HL-60 (cell line): ENCODE results near the gene CNTNAP2.

Experiments used
- DNase-seq, 2 experiments: peaks; one replicate each; pipeline ENCODE4 v3.0.0-alpha.2; 2010 to 2020; ENCODE audit warnings: low read depth in 1 of 2, low spot score in 1 of 2
- H3K27ac ChIP-seq: fragments of 250-450 bp; sonication (Bioruptor Pico); replicated peaks from 2 replicates; pipeline ENCODE4 v1.5.1; 2020; ENCODE audit warnings: mild to moderate bottlenecking, moderate library complexity
- H3K27me3 ChIP-seq: fragments of 250-450 bp; sonication (Bioruptor Pico); 2 replicates; pipeline ENCODE4 v1.5.1; 2021; ENCODE audit warnings: mild to moderate bottlenecking, moderate library complexity; ENCODE audit not compliant: insufficient read depth, poor library complexity, severe bottlenecking
- H3K4me3 ChIP-seq: replicated peaks from 2 replicates; pipeline ENCODE4 v1.5.1; 2011; ENCODE audit warnings: mild to moderate bottlenecking, control low read depth, low read length; ENCODE audit not compliant: insufficient read depth
- GABPA ChIP-seq: IDR thresholded peaks from 2 replicates; pipeline ENCODE4 v1.6.1; 2012; ENCODE audit warnings: low read depth
- POLR2AphosphoS5 ChIP-seq: IDR thresholded peaks from 2 replicates; pipeline ENCODE4 v1.6.1; 2012; ENCODE audit warnings: low read depth
- SPI1 ChIP-seq: IDR thresholded peaks from 2 replicates; pipeline ENCODE4 v1.6.1; 2012; ENCODE audit warnings: low read depth, mild to moderate bottlenecking, borderline replicate concordance
- TF ChIP-seq, protein P1 (sequence below): IDR thresholded peaks from one replicate; pipeline ENCODE4 v1.5.1; 2011; ENCODE audit warnings: low read length, control low read depth, inconsistent platforms; ENCODE audit not compliant: insufficient read depth
- TF ChIP-seq, protein P2 (sequence below): IDR thresholded peaks from 2 replicates; pipeline ENCODE4 v1.6.1; 2012; ENCODE audit warnings: low read depth; ENCODE audit not compliant: insufficient replicate concordance

CNTNAP2 gene

DNA sequence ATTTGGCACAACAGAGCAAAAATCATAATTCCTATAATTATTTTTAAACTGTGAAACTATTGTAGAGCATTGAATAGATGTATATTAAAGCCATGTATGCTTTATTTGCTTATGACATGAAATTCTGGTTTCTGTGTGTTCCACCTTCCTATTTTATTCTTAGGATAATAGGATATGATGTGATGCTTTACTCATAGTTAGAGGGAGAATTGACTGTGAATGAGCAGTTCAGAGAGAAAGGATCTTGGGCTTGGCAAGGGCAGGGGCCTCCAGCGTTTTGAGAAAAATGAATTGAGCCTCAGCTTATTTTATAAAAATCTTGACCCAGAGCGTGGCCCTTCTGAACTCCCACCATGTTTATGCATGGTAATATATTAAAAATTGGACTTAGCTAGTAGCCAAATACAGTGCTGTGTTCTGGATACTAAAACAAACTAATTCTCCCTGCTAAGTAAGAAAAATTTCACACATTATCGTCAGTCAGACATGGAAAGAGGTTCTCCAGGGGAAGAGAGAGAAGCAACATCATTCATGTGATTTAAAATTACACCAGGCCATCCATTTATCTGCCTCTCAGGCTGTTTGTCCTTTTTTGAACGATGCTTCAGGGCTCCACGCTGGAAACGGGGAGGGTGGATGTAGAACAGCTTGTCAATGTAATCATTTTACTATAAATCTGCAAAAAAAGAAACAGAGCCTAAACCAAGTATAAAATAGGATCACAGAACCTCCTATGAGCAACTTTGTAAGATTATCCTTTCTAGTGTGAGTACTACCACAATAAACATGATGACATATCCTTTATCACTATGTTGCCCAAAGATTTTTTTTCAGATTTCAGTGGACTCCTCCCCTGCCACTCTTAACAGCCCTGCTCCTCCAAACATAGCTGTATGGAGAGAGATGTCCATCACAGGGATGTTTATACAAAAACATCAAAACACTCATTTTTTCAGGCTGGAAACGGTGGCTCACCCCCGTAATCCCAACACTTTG, 2215.9 kb downstream of the CNTNAP2 start:
- H3K4me3 ChIP-seq, result no peak overlapping the region
- DNase-seq, result no peak
- TF ChIP-seq GABPA (no peak), POLR2AphosphoS5 (no peak), SPI1 (no peak)
- TF ChIP-seq, protein P1, sequence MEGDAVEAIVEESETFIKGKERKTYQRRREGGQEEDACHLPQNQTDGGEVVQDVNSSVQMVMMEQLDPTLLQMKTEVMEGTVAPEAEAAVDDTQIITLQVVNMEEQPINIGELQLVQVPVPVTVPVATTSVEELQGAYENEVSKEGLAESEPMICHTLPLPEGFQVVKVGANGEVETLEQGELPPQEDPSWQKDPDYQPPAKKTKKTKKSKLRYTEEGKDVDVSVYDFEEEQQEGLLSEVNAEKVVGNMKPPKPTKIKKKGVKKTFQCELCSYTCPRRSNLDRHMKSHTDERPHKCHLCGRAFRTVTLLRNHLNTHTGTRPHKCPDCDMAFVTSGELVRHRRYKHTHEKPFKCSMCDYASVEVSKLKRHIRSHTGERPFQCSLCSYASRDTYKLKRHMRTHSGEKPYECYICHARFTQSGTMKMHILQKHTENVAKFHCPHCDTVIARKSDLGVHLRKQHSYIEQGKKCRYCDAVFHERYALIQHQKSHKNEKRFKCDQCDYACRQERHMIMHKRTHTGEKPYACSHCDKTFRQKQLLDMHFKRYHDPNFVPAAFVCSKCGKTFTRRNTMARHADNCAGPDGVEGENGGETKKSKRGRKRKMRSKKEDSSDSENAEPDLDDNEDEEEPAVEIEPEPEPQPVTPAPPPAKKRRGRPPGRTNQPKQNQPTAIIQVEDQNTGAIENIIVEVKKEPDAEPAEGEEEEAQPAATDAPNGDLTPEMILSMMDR, result no peak
- TF ChIP-seq, protein P2, sequence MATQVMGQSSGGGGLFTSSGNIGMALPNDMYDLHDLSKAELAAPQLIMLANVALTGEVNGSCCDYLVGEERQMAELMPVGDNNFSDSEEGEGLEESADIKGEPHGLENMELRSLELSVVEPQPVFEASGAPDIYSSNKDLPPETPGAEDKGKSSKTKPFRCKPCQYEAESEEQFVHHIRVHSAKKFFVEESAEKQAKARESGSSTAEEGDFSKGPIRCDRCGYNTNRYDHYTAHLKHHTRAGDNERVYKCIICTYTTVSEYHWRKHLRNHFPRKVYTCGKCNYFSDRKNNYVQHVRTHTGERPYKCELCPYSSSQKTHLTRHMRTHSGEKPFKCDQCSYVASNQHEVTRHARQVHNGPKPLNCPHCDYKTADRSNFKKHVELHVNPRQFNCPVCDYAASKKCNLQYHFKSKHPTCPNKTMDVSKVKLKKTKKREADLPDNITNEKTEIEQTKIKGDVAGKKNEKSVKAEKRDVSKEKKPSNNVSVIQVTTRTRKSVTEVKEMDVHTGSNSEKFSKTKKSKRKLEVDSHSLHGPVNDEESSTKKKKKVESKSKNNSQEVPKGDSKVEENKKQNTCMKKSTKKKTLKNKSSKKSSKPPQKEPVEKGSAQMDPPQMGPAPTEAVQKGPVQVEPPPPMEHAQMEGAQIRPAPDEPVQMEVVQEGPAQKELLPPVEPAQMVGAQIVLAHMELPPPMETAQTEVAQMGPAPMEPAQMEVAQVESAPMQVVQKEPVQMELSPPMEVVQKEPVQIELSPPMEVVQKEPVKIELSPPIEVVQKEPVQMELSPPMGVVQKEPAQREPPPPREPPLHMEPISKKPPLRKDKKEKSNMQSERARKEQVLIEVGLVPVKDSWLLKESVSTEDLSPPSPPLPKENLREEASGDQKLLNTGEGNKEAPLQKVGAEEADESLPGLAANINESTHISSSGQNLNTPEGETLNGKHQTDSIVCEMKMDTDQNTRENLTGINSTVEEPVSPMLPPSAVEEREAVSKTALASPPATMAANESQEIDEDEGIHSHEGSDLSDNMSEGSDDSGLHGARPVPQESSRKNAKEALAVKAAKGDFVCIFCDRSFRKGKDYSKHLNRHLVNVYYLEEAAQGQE, result no peak
- H3K27ac ChIP-seq, result no peak overlapping the region
- H3K27me3 ChIP-seq, result peaks cover 4% of the 10 kb centered on the region

DNA sequence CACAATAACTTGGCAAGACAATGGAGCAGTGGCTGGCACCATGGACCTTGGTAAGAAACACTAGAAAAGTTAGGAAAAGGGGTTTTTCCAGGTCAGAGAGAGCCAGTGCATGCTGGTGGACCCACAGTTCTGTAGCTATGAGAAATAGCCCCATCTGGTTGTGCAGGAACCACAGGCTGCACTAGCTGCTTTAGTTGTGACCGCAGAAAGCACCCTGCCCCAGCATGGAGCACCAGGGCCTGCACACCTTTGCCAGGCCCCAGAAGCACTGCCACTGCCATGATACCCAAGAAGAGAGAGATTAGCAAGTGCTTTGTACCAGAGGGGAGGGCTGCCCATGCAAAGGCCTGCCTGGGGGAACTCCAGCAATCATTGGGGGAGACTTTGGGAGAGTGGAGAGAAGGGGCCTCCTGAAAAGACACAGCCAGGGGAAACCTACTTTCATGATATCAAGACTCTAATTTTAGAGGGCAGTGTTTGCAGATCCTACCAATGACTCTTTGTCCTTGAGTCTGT, 2217.9 kb downstream of the CNTNAP2 start:
- Histone ChIP-seq H3K27ac (no peak overlapping the region), H3K4me3 (no peak overlapping the region), H3K27me3 (peaks cover 15% of the 10 kb centered on the region)
- TF ChIP-seq, protein P1, result no peak
- TF ChIP-seq POLR2AphosphoS5 (no peak), SPI1 (no peak), GABPA (no peak)
- TF ChIP-seq, protein P2, result no peak
- DNase-seq, result no peak

DNA sequence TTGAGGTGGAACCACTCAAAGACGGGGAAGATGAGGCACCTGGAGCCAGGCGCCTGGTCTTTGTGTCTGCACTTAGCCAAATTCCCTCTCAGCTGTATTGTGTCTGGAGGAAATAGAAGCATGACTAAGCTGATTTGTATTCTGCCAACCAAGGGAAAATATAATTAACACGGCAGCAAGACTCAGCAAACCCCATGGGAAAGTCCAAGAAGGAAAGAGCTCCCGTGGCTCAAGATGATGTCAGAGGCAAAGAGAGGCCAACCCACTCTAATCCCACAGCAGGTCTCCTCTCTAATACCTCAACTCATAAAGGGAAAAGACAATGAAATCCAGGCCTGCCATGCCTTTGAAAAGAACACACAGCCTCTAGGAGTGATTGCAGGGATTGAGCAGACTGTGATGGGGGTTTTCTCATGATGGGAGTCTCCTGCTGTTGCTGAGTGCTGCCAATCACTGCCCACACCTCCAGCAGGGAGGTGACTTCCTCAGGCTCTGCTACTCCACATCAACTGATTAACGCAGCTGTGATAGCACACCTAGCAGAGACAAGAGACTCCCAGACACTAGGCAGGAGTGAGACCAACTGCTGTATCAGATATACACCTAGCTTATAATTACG, 2218.5 kb downstream of the CNTNAP2 start:
- no peak for TF ChIP-seq POLR2AphosphoS5
- TF ChIP-seq GABPA, result no peak
- no peak for TF ChIP-seq SPI1
- TF ChIP-seq, protein P2, result no peak
- TF ChIP-seq, protein P1, result no peak
- Histone ChIP-seq H3K27ac (no peak overlapping the region), H3K4me3 (no peak overlapping the region), H3K27me3 (peaks cover 21% of the 10 kb centered on the region)
- no peak for DNase-seq
